T follicular helper cell (primary cell): ENCODE measurements around the gene RBFOX2.

Experiments used
- DNase-seq: peaks from one replicate; pipeline ENCODE4 v3.0.0-alpha.2; 2020; ENCODE audit warnings: low read depth

Gene RBFOX2

DNA sequence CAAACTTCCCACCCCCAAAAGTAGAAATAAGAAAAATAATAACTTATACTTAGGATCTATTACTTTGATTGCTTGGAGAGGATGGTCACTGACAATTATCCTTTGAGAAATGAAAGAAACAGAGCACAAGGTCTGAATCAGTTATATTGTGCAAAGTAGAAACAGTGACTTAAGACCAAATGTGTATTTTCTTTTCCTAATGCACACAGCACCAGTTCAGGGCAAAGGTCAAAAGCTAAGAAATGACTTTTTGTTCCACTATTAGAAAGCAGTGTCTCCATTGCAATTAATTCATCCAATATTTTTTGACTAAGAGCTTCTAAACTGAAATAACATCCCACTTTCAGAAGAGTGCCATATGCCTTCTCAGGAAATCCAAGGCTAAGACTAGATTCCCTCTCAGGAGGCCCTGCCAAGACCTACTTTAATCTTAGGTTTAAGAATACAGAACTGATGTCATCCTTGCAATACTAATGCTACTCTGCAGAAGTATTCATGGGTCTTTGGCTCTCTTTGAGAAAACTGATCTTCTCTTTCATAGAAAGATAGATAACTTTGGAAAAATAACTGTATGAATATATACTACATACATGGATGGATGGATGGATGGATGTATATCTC lies 164.0 kb downstream of the RBFOX2 start:
- DNase-seq = no peak

DNA sequence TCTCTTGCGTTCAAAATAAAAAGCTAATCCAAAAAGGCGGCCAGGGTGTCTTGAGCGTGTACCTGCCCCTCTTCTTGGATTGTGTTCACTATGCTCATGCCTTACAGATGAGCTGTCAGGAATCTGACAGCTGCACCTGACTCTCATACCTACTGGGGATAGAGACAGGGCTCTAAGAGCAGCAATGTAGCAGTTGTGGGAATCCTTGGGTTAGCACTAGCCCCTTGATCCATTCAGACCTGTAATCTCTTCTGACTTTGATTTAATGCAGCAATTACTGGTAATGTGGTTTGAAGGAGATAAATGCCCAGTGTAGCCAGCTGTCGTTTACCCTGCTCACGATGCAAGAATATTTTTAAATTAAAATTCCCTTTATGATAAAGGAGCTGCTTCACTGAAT lies 165.2 kb downstream of the RBFOX2 start:
- no peak for DNase-seq

DNA sequence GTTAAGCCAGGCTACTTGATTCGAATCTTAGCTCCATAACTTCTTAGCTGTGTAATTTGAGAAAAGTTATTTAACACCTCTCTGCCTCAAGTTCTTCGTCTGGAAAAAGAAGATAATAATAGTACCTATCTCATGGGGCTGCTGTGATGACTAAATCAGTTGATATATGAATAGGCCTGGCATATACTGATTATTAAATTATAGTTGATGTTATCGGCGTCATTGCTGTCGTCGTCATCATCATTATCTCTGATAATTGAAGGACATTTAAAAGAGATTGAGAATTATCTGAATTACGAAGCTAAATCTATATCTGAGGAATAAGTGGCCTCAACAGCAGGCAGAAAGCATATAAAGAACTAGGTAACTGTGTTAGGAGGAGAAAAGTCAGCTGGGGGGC lies 165.9 kb downstream of the RBFOX2 start:
- DNase-seq = no peak

DNA sequence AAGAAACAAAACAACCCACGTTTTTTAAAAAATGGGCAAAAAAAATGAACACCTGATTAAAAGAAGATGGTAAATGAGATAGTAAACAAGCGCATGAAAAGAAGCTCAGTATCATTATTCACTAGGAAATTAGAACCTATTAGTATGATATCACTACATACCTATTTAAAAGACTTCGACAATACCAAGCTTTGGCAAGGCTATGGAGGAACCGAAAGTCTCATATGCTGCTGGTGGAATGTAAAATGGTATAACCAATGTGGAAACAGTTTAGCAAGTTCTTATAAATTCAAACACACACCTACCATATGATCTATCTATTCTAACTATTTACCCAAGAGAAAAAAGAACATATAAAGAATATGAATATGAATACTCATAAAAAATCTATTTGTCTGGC lies 167.2 kb downstream of the RBFOX2 start:
- no peak for DNase-seq

DNA sequence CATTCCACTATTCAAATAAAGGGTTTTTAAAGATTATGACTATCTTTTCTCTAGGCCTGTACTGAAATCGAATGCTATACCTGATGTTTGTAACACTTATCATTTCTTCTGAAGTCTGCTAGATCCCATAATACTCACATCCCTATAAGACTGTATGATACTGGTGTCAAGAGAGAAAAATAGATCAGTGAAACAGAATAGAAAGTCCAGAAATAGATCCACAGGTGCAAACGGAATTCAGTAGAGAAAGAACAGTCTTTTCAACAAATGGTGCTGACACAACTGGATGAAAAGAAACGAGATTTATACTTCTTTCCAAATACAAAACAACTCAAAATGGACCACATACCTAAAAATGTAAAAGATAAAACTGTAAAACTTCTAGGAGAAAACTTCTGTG lies 167.8 kb downstream of the RBFOX2 start:
- DNase-seq = no peak

DNA sequence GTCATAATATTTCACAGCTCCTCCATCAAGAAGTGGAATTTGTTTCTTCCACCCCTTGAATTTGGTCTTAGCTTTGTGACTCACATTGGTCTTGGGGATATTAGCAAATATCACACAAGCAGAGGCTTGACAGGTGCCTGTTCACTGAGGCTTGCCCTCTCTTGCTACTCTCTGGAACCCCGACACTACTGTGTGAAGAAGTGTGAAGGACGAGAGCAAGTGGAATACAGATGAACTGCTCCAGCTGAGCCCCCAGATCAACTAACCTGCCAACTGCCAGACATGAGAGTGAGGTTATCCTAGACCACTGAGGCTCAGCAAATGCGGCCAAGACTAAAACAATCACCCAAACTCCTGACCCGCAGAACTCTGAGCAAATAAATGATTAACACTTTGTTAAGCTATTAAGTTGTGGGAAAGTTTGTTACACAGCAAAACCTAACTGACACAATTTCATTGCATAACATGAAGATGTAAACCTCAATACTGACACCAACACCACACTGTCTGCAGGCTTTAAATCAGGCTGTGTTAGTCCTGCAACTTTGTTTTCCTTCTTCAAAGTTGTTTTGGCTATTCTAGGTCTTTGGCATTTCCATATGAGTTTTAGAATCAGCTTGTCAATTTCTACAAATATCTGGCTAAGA lies 168.4 kb downstream of the RBFOX2 start:
- DNase-seq = no peak

DNA sequence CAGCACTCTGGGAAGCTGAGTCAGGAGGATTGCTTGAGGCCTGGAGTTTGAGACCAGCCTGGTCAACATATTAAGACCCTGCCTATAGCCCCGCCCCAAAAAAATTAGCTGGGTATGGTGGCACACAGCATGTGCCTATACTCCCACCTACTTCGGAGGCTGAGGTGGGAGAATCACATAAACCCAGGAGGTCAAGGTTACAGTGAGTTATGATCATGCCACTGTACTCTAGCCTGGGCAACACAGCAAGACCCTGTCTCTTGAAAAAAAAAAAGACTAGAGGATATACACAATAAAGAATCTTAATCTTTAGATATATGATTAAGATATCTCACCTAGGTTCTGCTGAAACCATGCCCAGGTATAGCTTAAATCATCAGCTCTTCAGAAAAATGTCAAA lies 174.3 kb downstream of the RBFOX2 start:
- no peak for DNase-seq

DNA sequence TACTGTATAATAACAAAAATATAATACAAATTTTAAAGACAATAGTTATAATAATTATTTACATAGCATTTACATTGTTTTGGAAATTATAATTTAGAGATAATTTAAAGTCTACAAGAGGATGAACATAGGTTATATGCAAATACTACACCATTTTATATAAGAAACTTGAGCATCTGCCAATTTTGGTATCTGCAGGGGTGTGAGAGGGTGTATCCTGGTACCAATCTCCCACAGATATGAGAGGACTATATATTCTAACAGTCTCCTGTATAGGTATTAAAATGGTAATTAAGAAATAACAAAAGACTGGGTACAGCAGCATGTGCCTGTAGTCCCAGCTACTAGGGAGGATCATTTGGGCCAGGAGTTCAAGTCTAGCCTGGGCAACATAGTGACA lies 176.5 kb downstream of the RBFOX2 start:
- no peak for DNase-seq

DNA sequence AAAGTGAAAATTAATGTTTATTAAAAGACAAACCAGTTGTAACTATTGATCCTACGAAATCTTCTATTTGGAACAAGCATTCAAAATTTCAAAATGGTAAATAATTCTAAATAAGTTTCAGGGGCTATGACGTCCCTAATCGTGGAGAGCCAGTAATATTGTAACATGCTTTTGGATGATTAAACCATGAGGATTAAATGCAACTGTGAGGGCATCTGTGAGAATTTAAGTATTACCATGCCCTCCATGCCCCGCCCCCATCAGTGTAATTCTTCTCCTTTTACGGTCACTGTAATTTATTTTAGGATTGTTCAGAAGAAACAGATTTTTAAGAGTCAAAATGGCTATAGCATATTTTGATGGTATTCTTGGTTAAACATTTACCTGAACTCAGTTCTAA lies 177.8 kb downstream of the RBFOX2 start:
- no peak for DNase-seq

DNA sequence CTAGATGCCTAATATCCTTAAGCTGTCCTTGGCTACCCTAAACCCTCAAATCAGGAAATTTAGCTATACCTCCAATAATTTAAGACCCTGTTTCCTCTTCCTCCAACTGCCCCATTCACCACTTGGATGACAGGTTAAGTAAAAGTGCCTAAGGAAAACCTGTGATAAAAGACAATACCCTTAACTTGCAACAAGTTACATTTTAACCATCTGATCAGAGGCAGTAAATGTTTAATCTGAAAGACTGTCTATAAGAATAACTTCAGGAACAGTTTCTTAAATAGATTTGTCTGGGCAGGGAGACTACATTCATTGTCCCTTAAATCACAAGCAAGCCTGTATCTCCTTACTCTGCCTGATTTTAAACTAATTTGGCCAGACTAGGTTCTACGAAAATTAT lies 181.8 kb downstream of the RBFOX2 start:
- DNase-seq = no peak

DNA sequence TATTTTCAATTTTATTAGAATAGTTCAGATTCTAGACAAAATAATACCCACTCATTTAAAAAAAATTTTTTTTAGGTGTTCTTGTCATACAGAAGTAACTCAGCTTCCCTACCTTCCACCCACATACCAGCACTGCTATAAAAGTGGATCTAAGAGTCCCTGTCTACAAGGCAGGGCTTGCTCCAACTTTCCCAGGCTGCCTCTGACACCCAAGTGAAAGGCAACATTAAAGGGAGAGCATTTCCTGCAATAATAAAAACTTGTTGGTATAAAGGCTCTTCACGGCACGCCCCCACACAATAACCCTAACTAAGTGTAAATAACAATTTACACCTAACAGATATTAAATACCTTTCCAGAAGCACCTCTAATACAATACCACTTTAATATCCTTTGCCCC lies 183.7 kb downstream of the RBFOX2 start:
- DNase-seq = no peak

DNA sequence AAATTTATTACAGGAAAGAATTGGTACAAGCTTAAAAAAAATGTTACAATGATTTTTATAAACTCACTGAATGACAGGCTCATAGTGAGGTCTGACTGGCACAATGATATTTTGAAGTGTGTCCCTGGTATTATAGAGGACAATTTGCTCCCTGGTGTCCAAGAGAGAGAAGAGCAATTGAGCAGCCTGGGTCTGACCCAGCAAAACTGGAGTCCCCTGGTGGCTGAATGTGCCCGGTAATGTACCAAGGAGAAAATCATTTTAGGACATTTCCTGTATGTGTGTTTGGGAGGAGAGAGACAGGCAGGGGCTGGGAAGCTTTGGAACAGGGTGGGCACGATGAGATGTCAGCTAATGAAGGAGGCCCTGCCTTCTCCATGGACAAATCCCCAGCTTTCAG lies 185.7 kb downstream of the RBFOX2 start:
- DNase-seq = no peak

DNA sequence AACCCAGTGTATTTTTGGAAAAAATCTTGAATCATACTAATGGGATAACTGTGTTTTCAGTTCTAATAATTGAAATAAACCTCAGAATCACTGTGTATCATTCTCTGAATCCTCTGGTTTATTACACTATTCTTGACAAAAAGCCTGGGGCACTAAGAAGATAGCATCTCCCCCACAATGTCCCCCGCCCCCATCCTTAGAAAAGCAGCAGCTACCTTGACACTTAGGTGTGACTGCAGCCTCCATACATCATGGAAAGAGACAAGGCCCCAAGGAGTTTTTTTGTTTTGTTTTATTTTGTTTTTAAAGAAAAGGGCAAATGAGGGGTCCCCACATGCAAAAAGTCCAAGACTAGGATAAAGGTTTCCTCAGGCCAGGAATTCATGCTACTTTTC lies 186.1 kb downstream of the RBFOX2 start:
- DNase-seq = no peak

DNA sequence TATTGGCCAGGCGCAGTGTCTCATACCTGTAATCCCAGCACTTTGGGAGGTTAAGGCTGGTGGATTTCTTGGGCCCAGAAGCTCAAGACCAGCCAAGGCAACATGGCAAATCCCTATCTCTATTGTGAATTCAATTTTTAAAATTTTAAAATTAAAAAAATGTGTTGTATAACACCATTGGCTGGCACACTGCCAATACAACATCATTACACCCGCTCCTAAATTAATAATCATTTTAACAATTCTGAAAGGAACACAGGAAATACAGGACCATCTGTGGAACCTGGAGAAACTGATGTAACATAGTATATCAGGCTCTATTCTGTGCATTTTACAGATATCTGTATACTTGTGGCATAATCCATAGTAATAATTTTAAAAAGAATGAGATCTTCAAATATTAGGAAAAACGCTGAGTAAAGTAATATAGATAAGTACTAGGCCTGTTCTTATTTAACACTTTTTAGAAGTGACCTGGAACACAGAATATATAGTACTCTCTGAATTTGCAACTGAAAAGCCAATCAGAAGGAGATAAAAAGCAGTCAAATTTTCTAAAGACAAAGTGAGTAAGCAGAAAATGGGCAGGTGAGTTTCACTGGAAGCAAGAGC lies 186.6 kb downstream of the RBFOX2 start:
- DNase-seq = no peak

DNA sequence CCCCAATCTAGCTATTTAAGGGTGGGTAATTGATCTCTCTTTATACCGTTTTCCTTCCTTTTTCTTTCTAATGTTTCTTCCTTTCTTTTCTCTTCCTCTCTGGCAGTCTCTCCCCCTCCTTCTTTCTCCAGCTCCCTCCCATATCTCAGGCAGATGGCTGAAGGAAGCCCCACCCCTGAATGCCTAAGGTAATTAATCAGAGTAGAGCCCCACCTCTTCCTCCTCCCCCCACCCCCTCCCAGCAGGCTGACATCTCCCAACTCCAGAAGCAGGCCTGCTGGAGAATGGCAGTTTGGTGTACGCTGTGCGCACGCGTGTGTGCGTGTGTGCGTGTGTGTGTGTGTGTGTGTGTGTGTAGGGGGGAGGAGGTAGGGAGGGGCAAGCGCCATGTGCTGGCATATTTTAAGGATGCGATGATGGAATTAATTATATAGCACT lies 188.3 kb downstream of the RBFOX2 start:
- no peak for DNase-seq

DNA sequence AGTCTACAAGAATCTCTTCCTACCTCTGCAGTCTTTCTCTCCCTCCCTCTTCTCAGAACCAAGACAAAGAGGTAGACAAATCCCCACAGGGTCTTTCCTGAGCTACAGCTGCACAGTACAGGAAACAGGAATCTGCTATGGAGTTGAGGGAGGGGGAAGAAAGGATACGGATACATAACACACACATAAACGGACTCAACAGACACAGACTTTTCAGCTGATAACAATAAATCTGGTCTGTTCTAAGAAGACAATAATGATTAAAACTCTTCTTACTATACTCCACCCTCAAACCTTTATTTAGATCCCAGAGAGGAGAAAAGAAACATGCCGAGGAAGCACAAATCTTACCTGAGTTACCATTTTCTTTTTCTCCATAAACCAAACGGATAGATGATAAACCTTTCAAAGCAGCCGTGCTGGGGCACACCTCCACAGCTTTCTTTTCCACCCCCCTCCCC lies 188.8 kb downstream of the RBFOX2 start:
- no peak for DNase-seq

DNA sequence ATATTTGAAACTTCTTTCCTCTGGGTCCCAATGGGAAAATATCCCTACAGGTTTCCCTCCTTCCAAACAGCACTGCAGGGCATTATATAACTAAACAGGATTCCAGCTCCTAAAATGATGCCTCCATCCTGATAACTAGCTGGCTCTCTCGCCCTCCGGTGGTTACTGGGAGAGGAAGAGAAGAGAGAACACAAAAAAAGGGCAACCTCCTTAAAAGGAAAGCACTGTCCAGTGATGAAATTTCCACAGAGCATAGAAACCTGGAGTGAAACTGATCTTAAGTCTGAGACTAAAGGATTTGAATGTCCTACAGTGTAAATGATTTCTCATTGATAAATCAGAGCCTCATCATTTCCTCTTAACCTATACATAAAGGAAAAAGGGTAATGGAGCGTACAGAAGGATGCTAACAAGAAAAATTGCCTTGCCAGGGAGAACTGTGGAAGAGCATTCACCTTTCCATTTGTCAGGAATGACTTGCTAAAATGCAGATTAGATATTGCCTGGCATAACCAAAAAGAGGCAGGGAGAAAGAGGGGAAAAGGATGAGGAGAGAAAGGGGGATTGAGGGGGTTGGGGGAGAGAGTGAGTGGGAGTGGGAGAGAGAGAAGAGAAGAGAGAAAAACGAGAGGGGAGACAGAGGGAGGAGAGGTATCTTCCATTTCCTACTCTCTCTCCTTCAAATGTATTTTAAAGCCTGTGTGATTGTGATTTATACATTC lies 189.6 kb downstream of the RBFOX2 start:
- DNase-seq = no peak

DNA sequence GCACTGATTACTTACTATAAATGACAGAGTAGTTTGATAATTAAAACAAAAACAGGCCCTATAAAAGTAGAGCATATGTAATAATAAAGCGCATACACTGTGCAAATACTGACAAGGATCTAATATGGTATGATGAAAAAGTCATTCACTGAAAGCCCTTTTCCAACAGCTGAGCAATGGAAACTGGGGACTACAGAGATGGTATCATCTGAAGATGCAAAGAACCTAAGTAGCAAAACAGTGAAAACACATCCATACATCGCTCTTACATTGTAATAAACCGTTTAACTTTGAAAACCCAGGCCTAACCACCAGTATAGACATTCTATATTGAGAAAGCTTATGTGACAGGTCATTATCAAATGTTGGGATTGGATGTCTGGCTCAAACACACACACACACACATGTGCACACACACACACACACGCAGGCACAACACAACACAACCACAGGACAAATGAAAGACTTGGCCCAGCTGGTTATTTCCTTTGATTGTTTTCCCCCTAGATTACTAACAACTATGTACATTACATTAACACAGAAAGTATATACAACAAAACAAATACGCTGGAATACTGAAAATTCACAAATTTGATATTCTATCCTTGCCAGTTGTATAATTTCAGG lies 191.4 kb downstream of the RBFOX2 start:
- DNase-seq = no peak

DNA sequence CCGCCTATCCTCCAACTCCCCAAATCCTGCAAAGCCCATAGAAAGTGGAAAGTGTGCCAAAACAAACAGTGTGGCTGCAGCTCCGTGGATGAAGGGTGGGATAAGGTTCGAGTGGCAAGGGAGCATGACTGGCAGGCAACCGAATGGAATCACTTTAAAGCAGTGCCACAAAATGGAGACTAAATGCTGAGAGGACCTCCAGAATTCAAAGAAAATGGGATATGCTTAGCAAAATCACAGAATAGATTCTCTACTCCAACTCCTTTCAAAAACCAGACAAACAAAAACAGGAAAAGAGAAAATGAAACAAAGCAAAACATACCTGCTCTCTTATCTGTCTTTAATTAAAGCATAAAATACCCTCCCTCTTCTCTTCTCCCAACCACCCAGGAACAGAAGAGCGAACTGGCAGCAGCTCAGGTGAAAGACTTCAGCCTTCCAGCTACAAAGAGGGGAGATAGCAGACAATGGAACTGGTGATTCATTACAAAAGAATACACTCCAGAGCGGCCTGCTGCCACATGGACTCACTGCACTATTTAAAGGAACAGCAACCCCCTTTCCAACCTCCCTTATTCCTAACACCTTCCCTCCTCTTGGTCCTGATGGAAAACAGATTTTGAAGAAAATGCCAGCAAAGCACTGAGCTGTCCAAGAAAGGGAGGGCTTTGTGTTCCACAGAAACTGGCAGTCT lies 192.5 kb downstream of the RBFOX2 start:
- no peak for DNase-seq

DNA sequence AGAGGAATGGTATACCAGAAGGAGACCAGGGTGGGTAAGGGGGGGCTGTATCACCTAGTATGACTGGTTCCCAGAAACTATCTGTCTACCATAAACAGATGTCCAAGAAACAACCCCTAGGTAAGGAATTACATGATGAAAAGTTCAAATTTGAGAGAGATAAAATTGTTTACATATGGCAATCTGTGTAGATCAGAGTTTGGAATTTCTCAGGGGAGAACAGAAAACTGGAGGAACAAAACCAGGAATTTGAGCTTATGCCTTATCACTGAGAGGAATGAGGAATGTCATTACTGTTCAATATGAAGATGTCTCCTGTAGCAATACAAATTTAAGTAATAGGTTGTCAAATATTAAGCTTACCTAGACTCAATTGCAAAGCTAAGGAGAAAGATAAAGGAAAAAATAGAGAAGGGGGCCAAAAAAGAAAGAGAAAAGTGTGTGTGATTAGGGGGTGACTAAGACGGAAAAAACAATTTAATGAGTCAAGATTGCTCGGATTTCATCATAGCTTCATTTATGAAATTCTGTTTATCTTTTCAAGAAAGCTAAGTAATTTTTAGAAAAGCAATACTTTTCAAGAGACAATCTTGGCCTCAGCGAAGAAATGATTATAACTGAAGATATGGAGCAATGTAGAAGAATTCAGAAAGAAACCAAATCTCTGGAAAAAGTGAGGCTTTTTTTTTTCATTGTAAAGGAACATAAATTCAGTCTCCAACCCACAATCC lies 193.2 kb downstream of the RBFOX2 start:
- DNase-seq = no peak

DNA sequence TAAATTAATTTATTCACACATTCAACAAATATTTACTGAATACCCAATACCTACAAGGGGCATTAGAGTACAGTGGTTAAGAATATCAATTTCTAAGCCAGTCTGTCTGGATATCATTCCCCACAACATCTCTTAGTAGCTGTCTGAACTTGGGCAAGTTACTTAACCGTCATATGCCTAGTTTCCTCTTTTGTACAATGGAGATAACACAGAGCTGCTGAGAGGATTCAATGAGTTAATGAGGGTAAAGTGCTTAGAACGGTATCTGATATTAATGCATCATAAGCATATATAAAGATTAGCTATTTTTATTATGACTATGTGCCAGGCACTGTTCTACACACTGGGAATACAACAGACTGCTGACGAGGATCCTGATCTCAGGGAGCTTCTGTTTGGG lies 194.6 kb downstream of the RBFOX2 start:
- DNase-seq = no peak
